NK-92 (cell line): ENCODE measurements around the gene ZNF474.

ENCODE experiments used
- DNase-seq: peaks from one replicate; lab custom pipeline; 2025; ENCODE audit not compliant: unreplicated experiment; lab: John Stamatoyannopoulos, UW

Gene ZNF474

DNA sequence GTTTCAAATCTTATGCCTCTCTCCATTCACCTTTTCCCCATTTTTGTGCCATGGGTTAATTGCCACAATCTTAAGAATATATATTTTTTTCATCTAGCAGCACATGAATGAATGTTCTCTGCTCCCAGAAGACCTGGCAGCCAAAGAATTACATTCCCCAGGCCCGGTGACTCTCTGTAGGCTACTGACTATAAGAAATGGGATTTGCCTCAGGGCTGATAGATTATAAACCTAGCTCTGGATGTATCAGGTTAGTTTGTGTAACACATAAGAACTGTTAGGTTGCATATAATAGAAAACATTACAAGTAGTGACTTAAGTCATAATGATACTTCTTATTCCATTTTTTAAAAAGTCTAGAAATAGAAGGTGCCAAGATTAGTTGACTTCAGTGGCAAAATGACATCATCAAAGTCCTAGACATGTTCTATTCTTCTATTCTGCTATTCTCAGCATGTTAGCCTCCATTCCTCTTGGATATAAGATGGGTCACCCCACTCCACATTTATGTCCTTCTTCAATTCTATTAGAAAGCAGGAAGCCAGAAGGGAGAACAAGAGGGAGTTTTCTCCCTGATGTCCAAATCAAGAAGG is 10.9 kb upstream of the ZNF474 start:
- DNase-seq, result no peak

DNA sequence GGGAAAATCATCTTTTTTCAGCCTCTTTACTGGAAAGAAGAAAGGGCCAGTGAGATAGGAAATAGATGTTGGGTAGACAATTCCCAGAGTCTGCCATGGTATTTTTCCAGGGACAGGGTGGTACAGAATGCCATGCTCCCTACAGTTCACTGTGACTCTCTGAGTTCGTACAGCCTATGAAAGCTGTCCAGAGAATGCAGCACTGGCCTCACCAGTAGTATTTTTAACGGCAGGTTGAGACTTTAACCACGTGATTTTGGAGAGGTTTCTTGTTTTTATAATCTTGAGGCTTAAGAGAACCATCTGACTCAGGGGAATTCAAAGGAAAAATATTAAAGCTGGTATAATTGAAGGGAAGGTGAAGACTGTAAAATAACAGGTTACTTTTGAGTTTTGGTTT is 10.1 kb upstream of the ZNF474 start:
- DNase-seq, result no peak

DNA sequence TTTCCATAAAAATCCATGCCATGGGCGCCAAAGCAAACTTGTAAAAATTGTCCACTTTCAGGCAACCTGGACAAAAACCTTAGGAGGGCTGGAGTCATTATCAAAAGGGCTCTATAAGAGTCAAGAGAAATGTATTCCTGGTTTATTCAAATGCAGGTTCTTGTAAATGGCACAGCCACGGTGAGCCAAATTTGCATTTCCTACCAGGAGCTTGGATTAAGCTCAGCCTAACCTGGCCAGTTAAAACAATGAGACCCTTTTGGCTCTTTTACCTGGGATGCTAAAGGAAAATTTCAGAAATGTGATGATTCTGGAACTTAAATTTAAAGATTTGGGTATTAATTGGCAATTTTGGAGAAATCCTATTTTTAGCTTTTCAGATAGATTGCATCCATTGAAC is 8.9 kb upstream of the ZNF474 start:
- no peak for DNase-seq

DNA sequence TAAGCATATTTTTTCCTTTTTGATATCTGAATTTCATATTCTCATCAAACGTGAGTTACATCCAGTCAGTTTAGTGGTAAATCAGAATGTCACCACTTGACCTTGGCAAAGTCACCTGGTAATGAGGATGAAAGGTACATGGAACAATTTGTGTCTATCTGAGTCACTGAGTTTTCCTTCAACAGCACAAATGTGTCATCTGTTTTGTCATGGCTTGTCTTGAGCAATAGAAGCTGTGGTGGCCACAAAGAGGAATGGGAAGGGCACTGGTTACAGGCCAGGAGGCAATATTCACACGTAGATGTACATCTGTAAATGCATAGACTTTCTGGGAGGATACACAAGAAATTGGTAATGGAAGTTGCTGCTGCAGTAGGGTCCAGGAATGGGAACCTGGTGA is 8.4 kb upstream of the ZNF474 start:
- DNase-seq, result no peak

DNA sequence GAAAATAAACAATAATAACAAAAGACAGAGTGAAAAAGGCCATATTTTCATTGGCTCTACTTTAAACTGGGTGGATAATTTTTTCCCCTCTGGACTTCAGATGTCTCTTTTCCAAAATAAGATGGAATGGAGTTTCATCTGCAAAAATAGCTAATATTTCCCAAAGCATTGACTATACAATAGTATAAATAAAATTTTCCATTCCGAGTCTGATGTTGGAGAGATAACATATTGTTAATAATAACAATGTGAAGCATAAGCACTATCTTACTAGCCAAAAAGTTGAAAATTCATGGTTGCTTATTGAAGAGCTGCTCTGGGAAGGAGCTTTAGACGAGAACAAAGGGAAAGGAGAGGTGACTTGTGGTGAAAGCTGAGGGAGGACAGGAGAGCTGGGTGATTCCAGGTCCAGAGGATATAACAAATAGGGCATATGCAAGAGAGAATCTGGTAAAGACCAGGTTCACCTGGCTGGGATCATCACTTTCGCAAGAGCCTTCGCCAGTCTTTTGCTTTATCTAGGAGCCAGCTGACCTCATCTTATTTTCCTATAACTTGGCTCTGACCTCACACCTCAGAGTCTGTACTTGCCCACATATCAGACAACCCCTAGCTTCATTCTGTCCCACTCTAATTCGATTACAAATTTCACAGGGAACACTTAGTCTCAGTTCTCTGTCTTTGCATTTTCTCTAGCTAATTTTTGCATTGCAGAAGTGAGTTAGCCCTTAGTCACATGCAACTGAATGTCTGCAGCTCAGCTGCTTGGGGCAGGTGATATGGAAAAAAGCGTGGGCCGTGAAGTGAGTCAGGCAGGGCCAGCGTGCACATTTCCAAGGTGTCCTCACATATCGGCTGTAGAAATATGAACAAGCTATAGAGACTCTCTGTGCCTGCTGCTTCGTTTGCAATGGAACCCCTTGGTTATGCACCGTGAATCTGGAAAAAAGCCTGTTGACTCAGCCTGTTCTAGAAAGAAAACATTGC is 7.6 kb upstream of the ZNF474 start:
- DNase-seq, result no peak

DNA sequence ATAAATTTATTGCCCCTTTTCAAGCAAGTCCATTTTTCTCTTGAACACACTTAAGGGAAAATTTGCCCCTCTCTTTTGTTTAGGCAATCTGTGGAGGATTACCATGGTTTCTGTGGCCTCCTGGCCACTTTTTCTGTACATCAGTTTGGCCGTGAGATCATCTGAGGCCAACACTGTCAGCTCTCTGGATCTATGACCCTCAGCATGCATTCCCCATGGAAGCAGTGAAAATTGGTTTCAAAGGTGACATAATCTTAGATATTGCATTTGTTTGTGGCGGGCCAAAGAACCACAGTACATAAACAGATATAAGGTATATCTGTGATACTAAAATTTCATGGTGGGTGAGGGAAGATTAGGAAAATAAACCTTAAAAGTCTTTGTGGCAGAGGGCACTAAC is 4.6 kb upstream of the ZNF474 start:
- DNase-seq, result no peak

DNA sequence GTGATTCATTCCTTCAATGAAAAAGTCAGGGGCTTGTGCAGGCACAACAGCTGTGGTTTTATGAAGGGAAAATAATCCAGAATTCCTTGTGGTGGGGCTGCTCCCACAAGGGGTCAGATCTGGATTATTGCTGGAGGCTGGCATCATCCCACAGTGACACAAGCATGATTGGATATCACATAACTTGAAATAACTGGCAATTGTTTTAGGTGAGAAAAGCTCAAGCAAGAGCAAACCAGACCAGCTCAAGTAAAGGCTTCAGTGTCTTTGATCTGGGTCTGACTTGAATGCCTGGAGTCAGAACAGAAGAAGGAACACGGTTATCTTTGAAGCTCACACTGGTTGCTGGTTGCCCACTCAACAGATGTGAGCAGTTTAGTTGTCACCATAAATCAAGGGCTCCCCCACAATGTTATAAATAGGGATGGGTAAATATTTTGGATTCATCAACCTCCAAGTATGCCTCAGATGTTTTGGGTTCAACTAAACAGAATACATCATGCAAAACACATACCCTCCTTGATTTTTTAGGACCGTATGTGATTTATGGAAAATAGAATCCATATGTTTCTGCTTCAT is 3.1 kb upstream of the ZNF474 start:
- DNase-seq, result no peak

DNA sequence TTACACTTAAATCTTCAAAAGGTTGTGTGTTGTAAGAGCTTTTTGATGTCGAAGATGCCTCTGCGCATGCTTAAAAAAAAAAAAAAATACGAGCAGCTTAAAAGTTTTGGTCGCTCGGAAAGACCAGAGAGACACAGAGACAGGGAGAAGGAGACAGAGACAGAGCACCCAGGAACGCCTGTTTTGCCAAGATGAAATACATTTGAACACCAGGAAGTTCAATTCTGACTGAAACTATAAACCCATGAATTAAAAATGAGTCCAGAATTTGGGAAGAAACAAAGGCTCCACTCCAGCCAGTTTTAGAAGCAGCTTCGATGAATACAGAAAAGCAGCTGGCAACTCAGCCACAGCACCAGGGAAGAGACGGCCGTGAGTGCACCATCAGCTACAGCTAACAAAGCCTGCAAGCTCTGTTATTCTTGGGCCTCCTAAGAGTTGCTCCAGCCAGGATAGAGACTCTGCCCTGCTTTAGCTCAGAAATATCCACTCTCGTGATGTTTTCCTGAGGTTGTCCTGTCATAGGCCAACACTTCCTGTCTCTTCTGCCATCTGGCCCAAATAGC is 2.5 kb upstream of the ZNF474 start:
- no peak for DNase-seq

DNA sequence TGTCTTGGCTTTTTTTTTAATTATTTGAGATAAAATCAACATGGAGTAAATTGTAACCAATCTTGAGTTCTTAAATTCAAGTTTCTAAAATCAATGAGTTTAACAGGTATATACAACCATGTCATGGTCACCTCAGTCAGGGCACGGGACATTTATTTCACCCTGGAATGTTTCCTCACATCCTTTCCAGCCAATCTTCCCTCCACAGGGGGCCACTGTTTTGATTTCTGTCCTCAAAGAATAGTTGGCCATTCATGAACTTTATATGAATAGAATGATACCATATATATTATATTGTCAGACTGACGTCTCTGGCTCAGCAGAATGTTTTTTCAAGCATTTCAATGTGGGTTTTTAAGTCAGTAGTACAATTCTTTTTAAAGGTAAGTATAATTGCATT is 806 bp downstream of the ZNF474 start:
- DNase-seq, result no peak

DNA sequence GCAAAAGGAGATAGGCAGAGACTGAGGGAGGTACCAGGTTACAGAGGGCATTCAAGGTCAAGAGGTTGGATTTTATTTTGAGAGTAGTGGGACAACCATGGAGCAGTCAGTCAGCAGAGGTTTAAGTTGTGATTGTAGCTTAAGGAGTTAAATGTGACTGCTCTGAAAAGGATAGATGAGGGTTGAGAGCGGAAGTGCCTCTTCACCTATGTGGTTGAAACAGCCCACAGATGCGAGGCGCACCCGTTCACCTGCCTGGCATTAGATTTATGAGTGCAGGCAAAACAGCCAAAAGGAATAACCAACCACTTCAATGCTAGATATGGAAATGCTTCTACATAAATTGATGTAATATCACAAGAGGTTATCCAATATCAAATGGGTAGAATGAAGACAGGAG is 8.4 kb downstream of the ZNF474 start:
- no peak for DNase-seq

DNA sequence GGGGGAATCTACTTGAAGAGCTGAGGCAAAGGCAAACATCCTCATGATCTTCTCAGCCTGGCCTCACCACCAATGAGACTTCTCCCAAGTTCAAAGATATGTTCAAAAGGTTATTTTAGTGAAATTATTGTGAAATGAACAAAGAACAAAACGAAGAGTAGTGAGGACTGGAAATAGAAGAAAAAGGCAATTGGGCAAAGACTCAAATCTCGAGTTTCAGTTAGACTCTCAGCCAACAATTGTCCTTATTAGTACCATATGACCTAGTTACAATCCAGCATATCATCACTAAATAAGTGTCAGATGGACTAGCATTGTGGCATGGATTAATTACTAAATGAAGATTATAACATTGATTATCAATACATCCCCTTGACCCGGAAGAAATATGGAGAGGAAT is 9.0 kb downstream of the ZNF474 start:
- no peak for DNase-seq

DNA sequence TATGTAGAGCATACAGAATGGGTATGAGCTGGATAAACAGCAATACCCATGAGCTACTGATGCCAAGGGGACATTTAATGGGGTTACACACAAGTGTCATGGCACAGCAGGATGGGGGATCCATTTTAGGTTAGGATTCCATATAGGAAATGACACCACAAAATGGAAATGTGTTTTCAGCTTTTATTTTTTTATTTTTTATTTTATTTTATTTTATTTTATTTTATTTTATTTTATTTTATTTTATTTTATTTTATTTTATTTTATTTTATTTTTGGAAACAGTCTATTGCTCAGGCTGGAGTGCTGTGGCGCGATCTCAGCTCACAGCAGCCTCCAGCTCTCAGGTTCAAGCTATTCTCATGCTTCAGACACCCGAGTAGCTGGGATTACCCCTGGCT is 11.6 kb downstream of the ZNF474 start:
- DNase-seq, result no peak

DNA sequence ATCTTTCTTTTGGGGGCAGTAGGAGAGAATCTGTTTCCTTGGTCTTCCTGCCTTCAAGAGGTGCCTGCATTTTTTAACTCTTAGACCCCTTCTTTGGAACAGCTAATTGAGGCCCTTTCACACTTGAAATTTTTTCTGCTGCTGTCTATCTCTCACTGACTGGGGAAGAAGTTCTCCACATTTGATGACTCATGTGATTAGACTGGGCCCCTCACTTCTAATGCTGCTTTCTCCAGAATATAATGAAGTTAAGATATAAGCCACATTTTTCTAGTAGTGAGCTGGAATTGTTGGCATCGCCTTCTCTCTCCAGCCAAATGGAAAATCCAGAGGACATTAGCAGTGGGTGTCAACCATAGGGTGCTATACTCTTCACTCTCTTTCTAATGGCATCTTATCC is 12.4 kb downstream of the ZNF474 start:
- DNase-seq, result no peak

DNA sequence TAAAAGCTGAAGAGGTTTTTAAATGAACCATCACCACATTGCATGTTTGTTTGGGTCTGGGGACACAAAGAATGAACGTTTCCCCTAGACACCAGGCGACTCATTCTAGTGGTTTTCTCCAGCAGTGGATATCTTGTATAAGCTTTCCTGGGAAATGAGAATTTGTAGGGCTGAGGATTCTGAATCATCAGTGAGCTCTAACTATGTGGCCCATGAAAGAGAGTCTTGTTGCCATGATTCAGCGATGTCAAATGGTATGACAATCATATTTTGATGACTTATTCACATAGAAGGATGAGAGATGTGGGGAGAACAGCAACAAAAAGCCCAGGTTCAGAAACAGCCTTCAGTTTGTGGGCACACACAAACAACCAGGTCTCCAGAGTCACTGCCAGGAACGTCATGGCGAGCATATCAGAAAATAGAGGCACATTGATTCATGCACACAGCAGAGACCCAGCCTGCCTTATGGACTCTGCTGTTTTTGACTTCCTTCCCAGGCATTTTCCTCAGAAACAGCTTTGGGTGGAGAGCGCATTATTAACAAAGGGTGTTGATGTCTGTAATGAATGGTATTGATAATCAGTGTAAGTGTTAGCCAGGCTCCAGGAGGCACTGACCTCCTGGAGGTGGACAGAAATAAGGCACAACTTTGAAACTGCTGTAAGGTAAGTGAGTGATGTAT is 13.3 kb downstream of the ZNF474 start:
- no peak for DNase-seq

DNA sequence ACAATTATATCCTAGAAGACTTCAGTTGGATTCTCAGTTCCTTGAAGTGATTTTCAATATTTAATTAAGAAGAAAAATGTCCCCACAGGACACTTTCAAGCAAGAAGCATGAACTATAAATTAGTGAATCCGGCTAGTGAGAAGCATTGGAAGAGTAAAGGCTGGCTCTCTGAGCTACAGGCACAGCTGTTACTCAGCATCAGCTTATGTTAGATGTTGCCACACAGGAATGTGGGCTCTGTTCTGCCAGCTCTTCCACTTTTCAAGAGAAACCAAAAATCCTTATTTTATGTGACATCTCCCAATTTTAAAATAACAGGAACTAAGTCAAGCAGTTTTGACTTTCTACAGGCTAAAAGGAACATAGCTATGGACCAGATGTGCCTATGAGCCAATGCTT is 14.9 kb downstream of the ZNF474 start:
- DNase-seq, result no peak

DNA sequence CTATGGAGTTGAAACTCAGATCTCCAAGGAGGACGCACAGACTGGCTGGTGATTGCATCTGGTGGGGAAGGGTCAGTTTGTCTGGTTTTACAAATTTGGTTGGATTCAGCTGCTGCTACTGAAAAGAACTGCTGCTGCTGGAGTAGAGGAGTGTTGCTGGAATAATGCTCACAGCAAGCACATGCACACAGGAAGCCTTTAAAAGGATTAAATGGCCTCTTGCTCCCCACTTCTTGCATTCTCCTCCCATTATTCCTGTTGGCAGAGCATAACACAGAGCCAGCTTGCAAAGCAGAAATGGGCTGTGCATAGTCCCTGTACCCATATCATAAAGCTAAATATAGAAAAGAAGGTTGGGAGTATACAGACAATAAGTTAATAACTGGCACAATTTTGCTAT is 16.6 kb downstream of the ZNF474 start:
- DNase-seq, result no peak

DNA sequence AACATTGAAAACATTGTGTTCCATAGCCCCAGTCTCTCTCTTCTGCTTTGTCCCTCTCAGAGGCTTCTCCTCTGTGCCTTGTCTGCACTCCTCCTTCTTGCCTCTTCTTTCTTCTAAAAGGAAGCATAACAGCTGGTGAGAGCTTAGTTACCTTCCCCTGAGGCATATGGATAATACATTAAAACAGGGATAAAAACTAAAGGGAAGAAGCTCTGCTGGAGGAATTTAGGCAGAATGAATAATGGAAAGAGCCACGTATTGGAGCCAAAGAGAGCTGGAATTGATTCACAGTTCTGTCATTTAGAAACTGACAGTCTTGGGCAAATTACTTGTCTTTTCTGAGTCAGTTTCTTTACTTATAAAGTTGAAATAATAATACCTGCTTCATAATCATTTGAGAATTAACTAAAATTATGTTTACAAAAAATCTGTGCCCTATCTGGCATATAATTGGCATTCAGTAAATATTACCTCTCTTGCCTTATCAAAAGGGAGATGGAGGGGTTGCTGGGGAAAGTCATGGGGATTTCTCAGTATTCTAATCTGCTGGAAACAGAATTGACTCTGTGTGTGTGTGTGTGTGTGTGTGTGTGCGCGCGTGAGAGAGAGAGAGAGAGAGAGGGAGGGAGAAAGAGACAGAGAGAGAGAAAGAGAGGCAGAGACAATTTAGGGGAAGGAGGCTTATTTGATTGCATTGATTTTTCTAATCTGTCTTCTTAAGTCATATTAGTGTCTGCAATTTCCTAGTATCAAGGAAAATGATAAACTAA is 20.2 kb downstream of the ZNF474 start:
- no peak for DNase-seq

DNA sequence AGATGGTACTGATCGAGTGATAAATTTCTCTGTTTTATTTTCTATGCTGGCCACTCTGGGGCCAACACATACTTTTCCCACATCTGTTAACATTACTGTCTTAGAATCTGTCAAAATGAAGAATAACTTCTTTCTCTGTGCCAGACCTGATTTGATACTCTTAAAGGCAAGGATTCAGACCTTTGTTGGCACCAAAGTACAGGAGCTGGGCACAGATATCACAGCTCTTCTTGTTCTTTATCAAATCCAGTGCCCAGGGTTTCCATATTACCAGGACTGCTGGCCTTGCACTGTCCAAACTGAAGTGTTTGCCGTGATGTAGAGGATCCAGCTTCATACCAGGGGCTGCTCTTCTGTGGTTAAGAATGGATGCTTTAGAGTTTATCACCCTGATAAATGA is 20.9 kb downstream of the ZNF474 start:
- DNase-seq, result no peak

DNA sequence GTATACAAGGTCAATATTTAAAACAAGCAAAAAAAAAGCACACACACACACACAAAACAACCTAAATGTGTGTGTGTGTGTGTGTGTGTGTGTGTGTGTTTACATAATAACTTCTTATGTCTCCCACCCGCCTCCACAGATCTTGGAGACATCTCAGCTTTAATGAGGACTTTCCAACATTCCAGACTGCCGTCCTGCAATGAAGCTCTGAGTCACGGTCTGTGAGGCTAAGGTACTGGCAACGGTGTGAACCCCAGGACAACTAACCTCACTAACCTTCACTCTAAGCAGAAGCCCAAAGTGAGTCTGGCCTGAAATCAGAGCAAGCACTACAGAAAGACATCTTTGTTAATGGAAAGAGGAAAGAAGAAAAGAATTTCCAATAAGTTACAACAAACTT is 22.3 kb downstream of the ZNF474 start:
- DNase-seq, result no peak

DNA sequence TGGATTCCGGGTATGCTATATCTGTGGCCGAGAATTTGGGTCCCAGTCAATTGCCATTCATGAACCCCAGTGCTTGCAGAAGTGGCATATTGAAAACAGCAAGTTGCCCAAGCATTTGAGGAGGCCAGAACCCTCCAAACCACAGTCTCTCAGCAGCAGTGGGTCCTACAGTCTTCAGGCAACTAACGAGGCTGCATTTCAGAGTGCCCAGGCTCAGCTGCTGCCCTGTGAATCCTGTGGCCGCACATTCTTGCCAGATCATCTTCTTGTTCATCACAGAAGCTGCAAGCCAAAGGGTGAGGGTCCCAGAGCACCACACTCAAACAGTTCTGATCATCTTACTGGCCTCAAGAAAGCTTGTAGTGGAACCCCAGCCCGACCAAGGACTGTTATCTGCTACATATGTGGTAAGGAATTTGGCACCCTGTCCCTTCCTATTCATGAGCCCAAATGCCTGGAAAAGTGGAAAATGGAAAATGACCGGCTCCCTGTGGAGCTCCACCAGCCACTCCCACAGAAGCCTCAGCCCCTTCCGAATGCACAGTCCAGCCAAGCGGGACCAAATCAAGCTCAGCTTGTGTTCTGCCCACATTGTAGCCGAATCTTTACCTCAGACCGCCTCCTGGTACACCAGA is 23.0 kb downstream of the ZNF474 start:
- no peak for DNase-seq
